Spinal cord (tissue), 10 donors: Measurements from ENCODE around the gene DALRD3. TPM values are rescaled to one million over a fixed set of nuclear protein-coding genes. Genes with fewer than 3 reads are reported as not detected.
A peak's percentile ranks its signal among the peaks of the same experiment; 100 is the strongest.

Experiments
- DNase-seq, 6 donors: peaks; one replicate each; pipeline versions ENCODE4 v3.0.0 to v3.0.0-alpha.2; 2013 to 2015; ENCODE audit warnings: low spot score in 6 of 6, low read depth in 4 of 6
- H3K27ac ChIP-seq: one replicate; pipeline ENCODE4 v1.5.1; 2013; ENCODE audit warnings: low read depth, low read length, control low read depth
- H3K27me3 ChIP-seq: one replicate; pipeline ENCODE4 v1.6.1; 2013; ENCODE audit warnings: low read length; ENCODE audit not compliant: control insufficient read depth, insufficient read depth
- H3K36me3 ChIP-seq: one replicate; pipeline ENCODE4 v1.6.1; 2013; ENCODE audit warnings: low read length; ENCODE audit not compliant: control insufficient read depth, insufficient read depth
- H3K4me1 ChIP-seq: one replicate; pipeline ENCODE4 v1.6.1; 2013; ENCODE audit warnings: low read length; ENCODE audit not compliant: control insufficient read depth, insufficient read depth
- H3K4me3 ChIP-seq: one replicate; pipeline ENCODE4 v1.5.1; 2013; ENCODE audit warnings: low read depth, low read length, control low read depth
- H3K9me3 ChIP-seq: one replicate; pipeline ENCODE4 v1.6.1; 2013; ENCODE audit warnings: low read length; ENCODE audit not compliant: control insufficient read depth, insufficient read depth
- WGBS: methylation state at CpG from one replicate; pipeline ENCODE4 v1.1.5; 2013; ENCODE audit warnings: missing lambda C conversion rate; ENCODE audit not compliant: insufficient coverage; 5-methylcytosine and 5-hydroxymethylcytosine counted together
- polyA plus RNA-seq, 2 donors: library from polyadenylated mRNA; unstranded; fragments of 120-200 nt; gene quantifications; one replicate each; pipeline ENCODE4 v1.2.1, GENCODE V29; 2013; ENCODE audit not compliant: insufficient read length in 2 of 2
- total RNA-seq, 2 donors: library from RNA; depleted of rRNA in 1 of 2; stranded (reverse); fragments of 120-200 nt in 1 of 2; fragments of >200 nt in 1 of 2; gene quantifications; one replicate each; pipeline versions ENCODE4 v1.2.3 to v1.2.4, GENCODE V29; 2013 to 2014
- donor health status: healthy.

DALRD3 gene
- total and polyA plus RNA-seq, 4 donors: 35.7 to 85.7 (median 67.5) TPM

DNA sequence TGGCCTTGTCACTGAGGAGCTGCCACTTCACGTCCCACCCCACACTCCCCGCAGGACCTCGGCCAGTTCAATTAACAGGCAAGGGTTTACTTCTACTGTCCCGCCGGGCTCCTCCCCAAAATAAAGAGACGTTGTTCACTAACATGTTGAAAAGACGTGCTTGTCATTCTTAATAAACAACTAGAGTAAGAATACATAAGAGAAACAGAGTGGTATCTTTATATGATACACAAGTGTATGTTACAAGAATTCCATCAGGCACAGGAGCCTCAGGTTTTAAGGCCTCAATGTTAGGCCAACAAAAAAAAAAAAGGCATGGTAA is 11.1 kb upstream of the DALRD3 start:
- WGBS: no CpG with 5 or more reads among the region's 7 CpGs
- H3K27me3 ChIP-seq: no peaks in the 10 kb centered on the region
- H3K27ac ChIP-seq: peak overlapping the region; percentile 78
- no peak for DNase-seq
- peak overlapping the region; percentile 95 for H3K4me3 ChIP-seq
- H3K4me1 ChIP-seq: peaks cover 17% of the 10 kb centered on the region
- no peaks in the 10 kb centered on the region for H3K9me3 ChIP-seq
- H3K36me3 ChIP-seq: peaks cover 68% of the 10 kb centered on the region

DNA sequence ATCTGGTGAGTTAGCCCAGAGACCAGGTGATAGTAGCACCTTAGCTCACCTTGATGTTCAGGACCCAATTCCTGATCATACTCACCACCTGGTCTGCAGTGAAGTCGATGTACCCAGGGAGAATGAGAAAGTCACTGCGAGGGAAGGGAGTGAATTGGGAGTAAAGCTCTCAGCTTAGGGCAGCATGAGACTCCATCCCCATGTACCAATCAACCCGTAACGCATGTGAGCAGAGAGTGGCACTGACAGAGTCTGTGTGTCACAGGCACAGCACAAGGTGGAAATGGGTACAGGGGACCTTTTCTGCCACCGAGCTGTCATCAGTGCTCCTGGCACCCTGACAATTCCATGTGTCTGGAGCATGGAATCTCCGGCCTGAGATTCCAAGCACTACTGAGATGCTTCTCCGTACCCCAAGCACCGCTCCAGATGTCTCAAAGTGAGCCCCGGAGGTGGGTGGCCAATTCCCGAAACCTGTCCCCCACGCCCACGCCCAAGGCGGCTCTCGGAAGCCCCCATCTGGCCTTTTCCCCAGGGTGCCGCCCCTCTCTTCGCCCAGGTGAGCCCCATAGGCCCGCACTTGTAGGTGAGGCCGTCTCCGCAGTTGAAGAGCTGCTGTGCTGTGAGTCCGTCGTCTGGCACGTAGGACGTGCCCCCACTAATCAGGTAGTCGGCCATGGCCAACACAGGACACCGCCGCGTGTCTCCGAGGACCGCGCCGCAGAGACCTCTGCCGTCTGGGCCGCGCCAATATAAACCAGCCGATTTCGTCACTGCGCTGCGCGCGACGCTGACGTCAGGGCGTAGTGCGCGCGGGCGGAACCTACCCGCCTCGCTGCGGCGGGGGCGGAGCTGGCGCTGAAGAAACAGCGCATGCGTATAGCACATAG is 10.5 kb upstream of the DALRD3 start, which contains the start of gene IMPDH2:
Gene IMPDH2 (minus strand): TSS at position 726 of the 890 bp plus-strand sequence. CDS start 48 bp downstream, at position 678.
- peaks cover 69% of the 10 kb centered on the region for H3K36me3 ChIP-seq
- no peaks in the 10 kb centered on the region for H3K27me3 ChIP-seq
- 2% methylated on average over 52 of the region's 55 CpGs for WGBS
- H3K4me3 ChIP-seq: peak within 1 kb of the TSS; percentile 95
- peak within 1 kb of the TSS; percentile 89 for H3K27ac ChIP-seq
- peak; percentile 87 to 98 (median 90) for DNase-seq
- peaks cover 17% of the 10 kb centered on the region for H3K4me1 ChIP-seq
- no peaks in the 10 kb centered on the region for H3K9me3 ChIP-seq

- Histone ChIP-seq H3K36me3 (peaks cover 71% of the 10 kb centered on the region), H3K27ac (no peak overlapping the region), H3K9me3 (no peaks in the 10 kb centered on the region), H3K27me3 (no peaks in the 10 kb centered on the region), H3K4me3 (peak overlapping the region; percentile 95), H3K4me1 (peaks cover 19% of the 10 kb centered on the region)
- DNase-seq: peak in 1 of 6 donors; percentile 2
- WGBS: no CpG with 5 or more reads among the region's 4 CpGs
Measured at GRCh38 chr3:49028298-49028672, 9.9 kb upstream of the DALRD3 start.

- H3K4me3 ChIP-seq: no peak overlapping the region
- no peaks in the 10 kb centered on the region for H3K9me3 ChIP-seq
- peaks cover 26% of the 10 kb centered on the region for H3K4me1 ChIP-seq
- 97% methylated on average over 7 of the region's 9 CpGs for WGBS
- H3K36me3 ChIP-seq: peaks cover 70% of the 10 kb centered on the region
- no peaks in the 10 kb centered on the region for H3K27me3 ChIP-seq
- no peak overlapping the region for H3K27ac ChIP-seq
- no peak for DNase-seq
Measured at GRCh38 chr3:49027634-49028033, 9.3 kb upstream of the DALRD3 start.

- no peak overlapping the region for H3K27ac ChIP-seq
- WGBS: 95% methylated on average over 3 of the region's 3 CpGs
- H3K36me3 ChIP-seq: peaks cover 60% of the 10 kb centered on the region
- H3K9me3 ChIP-seq: no peaks in the 10 kb centered on the region
- H3K4me1 ChIP-seq: peaks cover 29% of the 10 kb centered on the region
- no peak for DNase-seq
- H3K4me3 ChIP-seq: no peak overlapping the region
- H3K27me3 ChIP-seq: no peaks in the 10 kb centered on the region
Measured at GRCh38 chr3:49026536-49026935, 8.2 kb upstream of the DALRD3 start.

GRCh38 chr3:49025793-49026520 is 7.6 kb upstream of the DALRD3 start:
- no peaks in the 10 kb centered on the region for H3K9me3 ChIP-seq
- WGBS: 95% methylated on average over 7 of the region's 8 CpGs
- peaks cover 29% of the 10 kb centered on the region for H3K4me1 ChIP-seq
- H3K27me3 ChIP-seq: no peaks in the 10 kb centered on the region
- no peak for DNase-seq
- peaks cover 55% of the 10 kb centered on the region for H3K36me3 ChIP-seq
- no peak overlapping the region for H3K4me3 ChIP-seq
- H3K27ac ChIP-seq: no peak overlapping the region

DNA sequence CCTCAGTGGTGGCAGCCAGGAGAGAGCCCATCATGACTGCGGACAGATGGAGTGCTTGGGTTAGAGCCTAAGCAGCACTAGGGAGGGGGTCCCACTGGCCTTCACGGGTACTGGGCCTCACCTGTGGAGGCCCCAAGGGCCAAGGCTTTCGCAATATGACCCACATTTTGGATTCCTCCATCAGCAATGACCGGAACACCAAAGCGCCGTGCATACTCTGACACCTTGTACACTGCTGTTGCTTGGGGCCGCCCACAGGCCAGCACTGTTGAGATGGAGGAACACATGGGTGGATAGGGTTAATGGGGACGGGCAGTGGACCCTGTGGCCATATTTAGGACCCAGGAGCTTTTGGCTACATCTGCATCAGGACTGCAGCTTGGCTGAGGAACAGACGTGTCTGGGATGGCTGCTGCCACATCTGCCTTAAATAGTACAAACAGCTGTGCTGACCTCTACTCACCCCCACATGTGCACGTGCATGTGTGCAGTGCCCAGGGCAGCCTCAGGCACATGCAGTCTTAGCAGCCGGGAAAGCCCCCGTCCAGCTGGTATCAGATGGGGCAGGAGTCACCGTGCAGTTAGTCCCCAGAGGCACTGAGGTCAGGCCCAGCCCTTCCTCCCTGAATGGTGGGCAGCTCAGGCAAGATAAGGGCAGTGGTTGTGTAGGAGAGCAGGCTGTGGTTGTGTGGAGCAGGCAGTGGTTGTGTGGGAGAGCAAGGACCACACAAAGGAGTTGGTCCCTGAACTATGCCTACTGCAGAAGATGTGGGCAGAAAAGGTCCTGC is 6.8 kb upstream of the DALRD3 start:
- no peak overlapping the region for H3K27ac ChIP-seq

DNA sequence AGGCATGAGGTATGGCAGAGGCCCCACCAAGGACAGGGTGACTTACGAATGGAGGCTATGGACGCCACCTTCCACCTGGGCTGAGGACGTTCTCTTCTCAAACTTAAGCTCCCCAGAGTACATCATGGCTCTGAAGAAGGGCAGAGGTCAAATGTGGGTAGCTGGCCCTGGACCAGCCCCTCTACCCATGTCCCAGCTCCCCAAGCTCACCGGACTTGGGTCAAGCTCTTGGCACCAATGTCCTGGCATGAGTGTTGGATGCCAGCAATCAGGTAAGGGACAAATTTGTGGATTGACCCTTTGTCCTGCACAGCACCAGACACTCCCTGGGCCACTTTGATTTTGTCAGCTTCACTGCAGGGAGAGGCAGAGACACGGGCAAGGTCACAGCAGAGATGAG is 6.1 kb upstream of the DALRD3 start:
- Histone ChIP-seq H3K36me3 (peaks cover 51% of the 10 kb centered on the region), H3K9me3 (no peaks in the 10 kb centered on the region), H3K4me3 (no peak overlapping the region), H3K27ac (no peak overlapping the region), H3K4me1 (peaks cover 43% of the 10 kb centered on the region), H3K27me3 (no peaks in the 10 kb centered on the region)
- WGBS: 86% methylated on average over 2 of the region's 5 CpGs
- no peak for DNase-seq

More for the DNA sequence above, 6.8 kb upstream of the DALRD3 start:
- Histone ChIP-seq H3K36me3 (peaks cover 51% of the 10 kb centered on the region), H3K4me1 (peaks cover 37% of the 10 kb centered on the region), H3K27me3 (no peaks in the 10 kb centered on the region), H3K4me3 (no peak overlapping the region), H3K9me3 (no peaks in the 10 kb centered on the region)
- no peak for DNase-seq
- 80% methylated on average over 9 of the region's 13 CpGs for WGBS

DNA sequence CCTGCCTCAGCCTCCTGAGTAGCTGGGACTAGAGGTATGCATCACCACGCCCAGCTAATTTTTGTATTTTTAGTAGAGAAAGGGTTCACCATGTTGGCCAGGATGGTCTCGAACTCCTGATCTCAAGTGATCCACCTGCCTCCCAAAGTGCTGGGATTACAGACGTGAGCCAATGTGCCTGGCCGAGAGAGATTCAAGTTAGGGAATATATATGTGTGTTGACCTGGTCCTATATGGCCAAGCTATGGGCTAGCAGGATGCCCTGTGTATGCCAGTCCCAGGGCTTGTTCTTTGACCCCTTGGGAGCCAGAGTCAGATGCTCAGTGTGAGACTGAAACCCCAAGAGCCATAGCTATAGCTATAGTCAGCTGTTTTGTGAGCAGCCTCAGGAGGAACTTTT is 5.4 kb upstream of the DALRD3 start:
- Histone ChIP-seq H3K4me3 (no peak overlapping the region), H3K36me3 (peaks cover 51% of the 10 kb centered on the region), H3K27ac (no peak overlapping the region), H3K27me3 (no peaks in the 10 kb centered on the region), H3K4me1 (peaks cover 45% of the 10 kb centered on the region), H3K9me3 (no peaks in the 10 kb centered on the region)
- 89% methylated on average over 4 of the region's 4 CpGs for WGBS
- DNase-seq: no peak
